HepG2 (cell line): Measurements from ENCODE around the gene TSEN54.

Experiments used
- KDM1A ChIP-seq: IDR thresholded peaks from 2 replicates; pipeline ENCODE4 v1.6.1; 2016; ENCODE audit warnings: missing compliant biosample characterization
- SOX6 ChIP-seq, 2 experiments: fragments of 450-650 bp in 1 of 2; sonication (generic) in 1 of 2; formaldehyde crosslinking in 1 of 2; IDR thresholded peaks; 2 replicates each; pipeline versions ENCODE4 v1.4.0 to v1.6.1; 2017 to 2020; ENCODE audit warnings: antibody characterized with exemption in 1 of 2, mild to moderate bottlenecking in 1 of 2, missing genetic modification reagents in 1 of 2
- STAG1 ChIP-seq: sonication (generic); formaldehyde crosslinking; IDR thresholded peaks from 2 replicates; pipeline ENCODE4 v1.4.0; 2020; ENCODE audit warnings: missing genetic modification reagents
- U2AF2 ChIP-seq: fragments of 200-400 bp; formaldehyde crosslinking; IDR thresholded peaks from 2 replicates; pipeline ENCODE4 v1.6.1; 2017; ENCODE audit warnings: low read depth, mild to moderate bottlenecking, low read length
- ZNF335 ChIP-seq: sonication (generic); formaldehyde crosslinking; IDR thresholded peaks from 2 replicates; pipeline ENCODE4 v1.4.0; 2020; ENCODE audit warnings: missing genetic modification reagents
- TF ChIP-seq, protein P1 (sequence below): sonication (generic); formaldehyde crosslinking; IDR thresholded peaks from 2 replicates; pipeline ENCODE4 v1.4.0; 2020; ENCODE audit warnings: missing genetic modification reagents

DNA sequence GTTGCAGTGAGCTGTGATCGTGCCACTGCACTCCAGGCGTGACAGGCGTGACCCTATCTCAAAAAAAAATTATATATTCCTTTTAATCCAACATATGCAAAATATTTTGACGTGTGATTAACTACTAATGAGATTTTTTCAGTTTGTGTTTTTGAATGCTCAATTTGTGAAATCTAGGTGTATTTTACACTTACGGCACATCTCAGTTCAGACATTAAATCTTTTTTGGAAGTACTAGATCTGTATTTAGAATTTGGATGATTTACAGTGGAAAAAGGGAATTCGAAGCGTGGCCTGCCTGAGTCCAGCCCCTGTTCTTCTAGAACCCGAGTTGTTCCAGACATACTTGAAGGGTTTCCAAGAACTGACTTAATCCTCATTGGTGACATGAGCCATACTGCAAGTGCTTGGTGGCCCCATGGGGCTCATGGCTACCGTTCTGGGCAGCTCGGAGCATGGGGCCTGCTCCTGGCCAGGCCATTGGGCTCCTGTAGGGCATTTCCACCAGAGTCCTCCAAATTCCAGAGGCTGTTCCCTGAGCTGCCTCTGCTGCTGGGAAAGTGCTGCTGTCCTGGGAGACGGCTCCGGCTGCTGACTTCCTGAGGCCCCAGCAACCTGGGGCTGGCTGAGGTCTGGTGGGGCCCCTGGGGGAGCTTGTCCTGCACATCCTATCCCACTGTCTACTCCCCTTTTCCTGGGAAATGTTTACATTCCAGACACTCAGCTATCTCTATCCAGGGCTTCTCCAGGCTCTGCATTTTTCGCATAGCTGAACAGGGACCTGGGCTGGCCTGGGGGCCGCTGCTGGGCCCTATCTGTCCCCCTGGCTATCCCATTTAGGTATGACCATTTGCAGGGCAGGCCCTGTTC lies 36.3 kb downstream of the TSEN54 start:
- TF ChIP-seq KDM1A (CRISPR knock-in tag) (no peak), U2AF2 (no peak), SOX6 (IDR thresholded peaks at IDR 0.05) (no peak), SOX6 (CRISPR knock-in tag; IDR thresholded peaks at IDR 0.05) (peak; percentile 57), STAG1 (peak; percentile 43), ZNF335 (CRISPR knock-in tag) (no peak)
- TF ChIP-seq, protein P1, sequence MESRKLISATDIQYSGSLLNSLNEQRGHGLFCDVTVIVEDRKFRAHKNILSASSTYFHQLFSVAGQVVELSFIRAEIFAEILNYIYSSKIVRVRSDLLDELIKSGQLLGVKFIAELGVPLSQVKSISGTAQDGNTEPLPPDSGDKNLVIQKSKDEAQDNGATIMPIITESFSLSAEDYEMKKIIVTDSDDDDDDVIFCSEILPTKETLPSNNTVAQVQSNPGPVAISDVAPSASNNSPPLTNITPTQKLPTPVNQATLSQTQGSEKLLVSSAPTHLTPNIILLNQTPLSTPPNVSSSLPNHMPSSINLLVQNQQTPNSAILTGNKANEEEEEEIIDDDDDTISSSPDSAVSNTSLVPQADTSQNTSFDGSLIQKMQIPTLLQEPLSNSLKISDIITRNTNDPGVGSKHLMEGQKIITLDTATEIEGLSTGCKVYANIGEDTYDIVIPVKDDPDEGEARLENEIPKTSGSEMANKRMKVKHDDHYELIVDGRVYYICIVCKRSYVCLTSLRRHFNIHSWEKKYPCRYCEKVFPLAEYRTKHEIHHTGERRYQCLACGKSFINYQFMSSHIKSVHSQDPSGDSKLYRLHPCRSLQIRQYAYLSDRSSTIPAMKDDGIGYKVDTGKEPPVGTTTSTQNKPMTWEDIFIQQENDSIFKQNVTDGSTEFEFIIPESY (CRISPR knock-in tag) = 0 out of 2 replicates have a peak, but pooled peaks have one; percentile 10
